Measurements from ENCODE around the gene ARF5.

The ARF5 gene

GRCh38 chr7:127635659-127636285 is 47.6 kb downstream of the ARF5 start:
- DNase-seq (ENCODE audit: low spot score): no peak

GRCh38 chr7:127638197-127638596 is 50.0 kb downstream of the ARF5 start:
- DNase-seq (ENCODE audit: low spot score): no peak

Data from putamen (tissue), 1 donor.